DND-41 (cell line): ENCODE measurements around the gene LTF.

Experiments
- ATAC-seq: fragments of 200-7000 bp; cut with Tn5 transposase; 3 replicates; pipeline ENCODE4 v1.9.1; 2021; ENCODE audit warnings: low read depth; ENCODE audit not compliant: insufficient read depth
- DNase-seq: peaks from one replicate; pipeline ENCODE4 v3.0.0-alpha.2; 2020
- H2AFZ ChIP-seq: 2 replicates; pipeline ENCODE4 v1.6.0; 2012; ENCODE audit warnings: low read depth, low read length
- H3K27ac ChIP-seq: 2 replicates; pipeline ENCODE4 v1.5.1; 2012; ENCODE audit warnings: low read length, inconsistent platforms
- H3K27me3 ChIP-seq: fragments of 200-600 bp; sonication (generic); 2 replicates; pipeline ENCODE4 v1.6.0; 2012; ENCODE audit warnings: low read length, mild to moderate bottlenecking, inconsistent platforms; ENCODE audit not compliant: insufficient read depth, poor library complexity
- H3K36me3 ChIP-seq: 2 replicates; pipeline ENCODE4 v1.5.1; 2012; ENCODE audit warnings: low read length, inconsistent platforms; ENCODE audit not compliant: insufficient read depth
- H3K4me1 ChIP-seq: 2 replicates; pipeline ENCODE4 v1.5.1; 2012; ENCODE audit warnings: mild to moderate bottlenecking, low read length; ENCODE audit not compliant: insufficient read depth
- H3K4me2 ChIP-seq: 2 replicates; pipeline ENCODE4 v1.6.0; 2012; ENCODE audit warnings: mild to moderate bottlenecking, moderate library complexity, low read length, inconsistent platforms; ENCODE audit not compliant: insufficient read depth
- H3K4me3 ChIP-seq, 2 experiments: fragments of 200-600 bp in 1 of 2; shearing (Covaris generic) in 1 of 2; 2 replicates each; pipeline ENCODE4 v1.5.1; 2012 to 2016; ENCODE audit warnings: inconsistent platforms in 2 of 2, low read length in 2 of 2, mild to moderate bottlenecking in 2 of 2, low read depth in 1 of 2, moderate library complexity in 1 of 2
- H3K79me2 ChIP-seq: 2 replicates; pipeline ENCODE4 v1.6.0; 2012; ENCODE audit warnings: low read length, inconsistent platforms; ENCODE audit not compliant: insufficient read depth
- H3K9ac ChIP-seq: 2 replicates; pipeline ENCODE4 v1.6.0; 2012; ENCODE audit warnings: low read depth, mild to moderate bottlenecking, inconsistent platforms, low read length, moderate library complexity
- H3K9me3 ChIP-seq: 2 replicates; pipeline ENCODE4 v1.5.1; 2012; ENCODE audit warnings: low read length, moderate library complexity, mild to moderate bottlenecking, inconsistent platforms; ENCODE audit not compliant: insufficient read depth, severe bottlenecking
- H4K20me1 ChIP-seq: 2 replicates; pipeline ENCODE4 v1.6.0; 2012; ENCODE audit warnings: low read length; ENCODE audit not compliant: insufficient read depth
- CTCF ChIP-seq: IDR thresholded peaks from 2 replicates; pipeline ENCODE4 v1.5.1; 2012; ENCODE audit warnings: borderline replicate concordance, low read length, moderate library complexity, mild to moderate bottlenecking; ENCODE audit not compliant: poor library complexity, severe bottlenecking; ENCODE audit errors: extremely low read depth
- EZH2 ChIP-seq: IDR thresholded peaks from 3 replicates; pipeline ENCODE4 v1.6.1; 2012; ENCODE audit warnings: borderline replicate concordance, low read depth, mild to moderate bottlenecking, moderate library complexity, low read length, inconsistent platforms; ENCODE audit not compliant: severe bottlenecking

Gene LTF

DNA sequence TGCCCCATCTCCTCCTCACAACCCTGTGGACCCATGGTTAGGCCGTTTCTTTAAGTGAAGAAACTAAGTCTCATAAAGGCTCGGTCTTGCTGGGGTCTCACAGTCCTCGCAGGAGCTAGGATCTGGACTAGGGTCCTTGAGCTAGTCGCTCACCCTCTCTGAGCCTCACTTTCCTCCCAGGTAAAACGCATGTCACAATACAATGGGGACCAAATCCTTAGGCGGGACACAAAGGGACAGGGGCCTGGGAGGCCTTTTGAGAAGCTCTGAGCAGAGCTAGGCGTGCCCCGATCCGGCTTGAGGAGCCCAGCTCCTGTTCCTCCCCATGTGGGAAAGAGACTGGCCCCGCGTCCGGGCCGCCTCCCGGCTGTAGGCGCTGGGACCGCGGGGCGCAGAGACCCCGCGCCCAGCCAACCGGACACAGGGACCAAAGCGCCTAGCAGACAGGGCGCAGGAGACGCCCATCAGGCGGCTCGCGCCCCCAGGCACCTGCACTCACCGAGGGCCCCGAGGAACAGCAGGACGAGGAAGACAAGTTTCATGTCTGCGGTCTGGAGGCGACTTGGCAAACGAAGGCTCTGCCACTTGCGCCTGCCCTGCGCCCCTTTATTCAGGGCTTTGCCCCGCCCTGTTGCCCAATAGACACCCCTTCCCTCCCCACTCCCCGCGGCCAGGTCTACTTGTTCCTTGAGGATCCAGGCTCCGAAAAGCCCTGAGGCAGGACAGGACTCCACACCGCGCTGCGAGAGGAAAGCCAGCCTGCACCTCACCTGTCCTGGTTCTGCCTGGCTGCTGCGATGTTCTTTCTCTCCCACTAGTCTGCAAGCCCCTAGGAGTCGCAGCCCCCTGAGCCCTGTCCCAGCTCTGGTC, at the start of gene LTF:
TSS of gene LTF (minus strand) at position 580 of the 870 bp plus-strand sequence. CDS start at position 542, 38 bp downstream.
- Histone ChIP-seq H3K27me3 (no peaks in the 10 kb centered on the region), H3K4me2 (no peak within 1 kb of the TSS), H3K9me3 (peaks cover 3% of the 10 kb centered on the region), H3K27ac (no peak within 1 kb of the TSS), H3K9ac (no peak within 1 kb of the TSS), H3K36me3 (no peaks in the 10 kb centered on the region), H3K4me3 (no peak within 1 kb of the TSS), H4K20me1 (no peaks in the 10 kb centered on the region), H3K4me1 (no peaks in the 10 kb centered on the region), H3K79me2 (no peaks in the 10 kb centered on the region), H2AFZ (no peak within 1 kb of the TSS)
- no peak for DNase-seq
- no peak for TF ChIP-seq EZH2
- ATAC-seq, result no peak

- Histone ChIP-seq H2AFZ (peak overlapping the region; percentile 22; the same call in 1 of the 2 replicates), H3K4me2 (no peak overlapping the region), H4K20me1 (no peaks in the 10 kb centered on the region), H3K9ac (no peak overlapping the region), H3K27me3 (no peaks in the 10 kb centered on the region), H3K36me3 (no peaks in the 10 kb centered on the region), H3K79me2 (no peaks in the 10 kb centered on the region), H3K4me1 (no peaks in the 10 kb centered on the region), H3K27ac (no peak overlapping the region), H3K9me3 (no peaks in the 10 kb centered on the region), H3K4me3 (no peak overlapping the region)
- ATAC-seq (no peak), DNase-seq (no peak)
- TF ChIP-seq CTCF (no peak), EZH2 (no peak)
These were observed 47.6 kb upstream of the LTF start for GRCh38 chr3:46512191-46512749.

DNA sequence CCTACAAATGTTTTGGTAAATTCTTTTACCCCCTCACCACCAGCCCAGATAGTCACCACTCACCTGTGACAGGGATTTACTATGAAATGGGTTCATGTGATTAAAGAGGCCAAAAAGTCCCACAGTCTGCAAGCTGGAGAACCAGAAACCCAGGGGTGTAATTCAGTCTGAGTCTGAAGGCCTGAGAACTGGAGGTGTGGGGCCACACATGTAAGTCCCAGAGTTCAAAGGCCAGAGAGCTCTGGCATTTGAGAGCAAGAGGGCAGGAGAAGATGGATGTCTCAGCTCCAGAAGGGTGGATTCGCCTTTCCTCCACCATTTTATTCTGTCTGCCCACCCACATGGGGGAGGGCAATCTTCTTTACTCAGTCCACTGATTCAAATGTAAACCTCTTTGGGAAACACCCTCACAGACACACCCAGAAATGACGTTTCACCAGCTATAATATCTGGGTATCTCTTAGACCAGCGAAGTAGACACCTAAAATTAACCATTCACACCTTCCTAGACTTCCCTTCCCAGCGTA, 45.0 kb upstream of the LTF start:
- Histone ChIP-seq H3K4me2 (no peak overlapping the region), H2AFZ (no peak overlapping the region), H3K27ac (no peak overlapping the region), H3K9me3 (no peaks in the 10 kb centered on the region), H3K4me3 (no peak overlapping the region), H3K79me2 (no peaks in the 10 kb centered on the region), H3K27me3 (no peaks in the 10 kb centered on the region), H3K36me3 (no peaks in the 10 kb centered on the region), H4K20me1 (no peaks in the 10 kb centered on the region), H3K9ac (no peak overlapping the region), H3K4me1 (no peaks in the 10 kb centered on the region)
- no peak for TF ChIP-seq EZH2
- DNase-seq (no peak), ATAC-seq (no peak)

DNA sequence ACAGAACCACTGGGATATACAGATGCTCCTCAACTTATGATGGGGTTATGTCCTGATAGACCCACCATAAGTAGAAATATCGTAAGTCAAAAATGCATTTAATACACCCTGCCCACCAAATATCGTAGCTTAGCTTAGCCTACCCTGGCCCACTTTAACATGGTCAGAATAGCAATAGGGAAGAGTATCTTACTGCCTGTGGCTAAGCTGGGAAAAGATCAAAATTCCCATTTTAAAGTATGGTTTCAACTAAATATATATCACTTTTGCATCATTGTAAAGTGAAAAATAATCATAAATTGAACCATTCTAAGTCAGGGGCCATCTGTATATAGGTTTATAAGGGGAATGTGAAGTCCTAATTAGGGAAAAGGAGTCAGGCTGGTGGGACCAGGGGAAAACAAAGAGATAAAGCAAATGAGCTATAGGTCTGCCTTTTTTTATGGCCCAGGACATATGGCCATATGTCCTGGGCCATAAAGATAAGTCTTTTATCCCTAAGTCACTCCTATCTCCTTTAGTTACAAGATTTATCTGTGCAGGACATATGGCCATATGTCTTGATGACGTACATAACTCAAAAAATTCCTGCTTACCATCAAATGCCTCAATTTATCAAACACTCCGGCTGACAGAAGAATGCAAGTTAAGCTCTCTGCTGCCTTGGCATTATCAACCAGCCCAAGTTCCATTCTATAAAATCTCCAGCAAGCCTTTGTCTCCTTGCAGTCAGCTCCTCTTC, 44.3 kb upstream of the LTF start:
- no peaks in the 10 kb centered on the region for H4K20me1 ChIP-seq
- DNase-seq (no peak), ATAC-seq (no peak)
- no peak overlapping the region for H3K4me3 ChIP-seq
- H3K27me3 ChIP-seq, result no peaks in the 10 kb centered on the region
- no peak overlapping the region for H3K4me2 ChIP-seq
- H3K27ac ChIP-seq, result no peak overlapping the region
- no peaks in the 10 kb centered on the region for H3K79me2 ChIP-seq
- no peak overlapping the region for H2AFZ ChIP-seq
- H3K9ac ChIP-seq, result no peak overlapping the region
- H3K36me3 ChIP-seq, result no peaks in the 10 kb centered on the region
- TF ChIP-seq CTCF (no peak), EZH2 (no peak)
- H3K4me1 ChIP-seq, result no peaks in the 10 kb centered on the region
- H3K9me3 ChIP-seq, result no peaks in the 10 kb centered on the region
